ENCODE results near the gene TMEM134. TPM values are rescaled to one million over a fixed set of nuclear protein-coding genes. Genes with fewer than 3 reads are reported as not detected.

The TMEM134 gene
- total and polyA plus RNA-seq, 10 of the 15 experiments (the other 5 are each of a cell fraction or from before 2014, with no cell fraction given), result 1.6 to 93.8 (median 27.8) TPM

- TF ChIP-seq, protein P1, sequence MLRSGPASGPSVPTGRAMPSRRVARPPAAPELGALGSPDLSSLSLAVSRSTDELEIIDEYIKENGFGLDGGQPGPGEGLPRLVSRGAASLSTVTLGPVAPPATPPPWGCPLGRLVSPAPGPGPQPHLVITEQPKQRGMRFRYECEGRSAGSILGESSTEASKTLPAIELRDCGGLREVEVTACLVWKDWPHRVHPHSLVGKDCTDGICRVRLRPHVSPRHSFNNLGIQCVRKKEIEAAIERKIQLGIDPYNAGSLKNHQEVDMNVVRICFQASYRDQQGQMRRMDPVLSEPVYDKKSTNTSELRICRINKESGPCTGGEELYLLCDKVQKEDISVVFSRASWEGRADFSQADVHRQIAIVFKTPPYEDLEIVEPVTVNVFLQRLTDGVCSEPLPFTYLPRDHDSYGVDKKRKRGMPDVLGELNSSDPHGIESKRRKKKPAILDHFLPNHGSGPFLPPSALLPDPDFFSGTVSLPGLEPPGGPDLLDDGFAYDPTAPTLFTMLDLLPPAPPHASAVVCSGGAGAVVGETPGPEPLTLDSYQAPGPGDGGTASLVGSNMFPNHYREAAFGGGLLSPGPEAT (IDR thresholded peaks at IDR 0.05; ENCODE audit: low read depth), result peak; percentile 71; the same call in 1 of the 2 replicates
- TF ChIP-seq NKRF (conservative IDR thresholded peaks at IDR 0.05) (peak; percentile 90), MEF2B (IDR thresholded peaks at IDR 0.05; ENCODE audit: partially characterized antibody, poor library complexity, severe bottlenecking) (peak; percentile 62), SIN3A (IDR thresholded peaks at IDR 0.05; ENCODE audit: low read depth, low read length) (peak; percentile 94), NRF1 (conservative IDR thresholded peaks at IDR 0.05; ENCODE audit: low read depth, low read length) (peak; percentile 86), SMARCA5 (IDR thresholded peaks at IDR 0.05) (peak; percentile 60), RFX5 (IDR thresholded peaks at IDR 0.05; ENCODE audit: low read depth, low read length) (no peak), POLR2AphosphoS5 (IDR thresholded peaks at IDR 0.05; ENCODE audit: low read length) (0 out of 2 replicates have a peak, but pooled peaks have one; percentile 26), MXI1 (IDR thresholded peaks at IDR 0.05; ENCODE audit: low read depth, low read length) (peak; percentile 97), KDM1A (IDR thresholded peaks at IDR 0.05; ENCODE audit: borderline replicate concordance) (no peak), ATF2 (IDR thresholded peaks at IDR 0.05; ENCODE audit: low read length) (no peak), BCL11A (IDR thresholded peaks at IDR 0.05; ENCODE audit: low read depth, low read length) (no peak), HDAC2 (IDR thresholded peaks at IDR 0.05) (no peak), NR2F1 (conservative IDR thresholded peaks at IDR 0.05) (0 out of 2 replicates have a peak, but pooled peaks have one; percentile 48), CREM (IDR thresholded peaks at IDR 0.05; ENCODE audit: low read depth) (peak; percentile 98), NFXL1 (IDR thresholded peaks at IDR 0.05; ENCODE audit: borderline replicate concordance) (no peak)
- TF ChIP-seq, protein P2, sequence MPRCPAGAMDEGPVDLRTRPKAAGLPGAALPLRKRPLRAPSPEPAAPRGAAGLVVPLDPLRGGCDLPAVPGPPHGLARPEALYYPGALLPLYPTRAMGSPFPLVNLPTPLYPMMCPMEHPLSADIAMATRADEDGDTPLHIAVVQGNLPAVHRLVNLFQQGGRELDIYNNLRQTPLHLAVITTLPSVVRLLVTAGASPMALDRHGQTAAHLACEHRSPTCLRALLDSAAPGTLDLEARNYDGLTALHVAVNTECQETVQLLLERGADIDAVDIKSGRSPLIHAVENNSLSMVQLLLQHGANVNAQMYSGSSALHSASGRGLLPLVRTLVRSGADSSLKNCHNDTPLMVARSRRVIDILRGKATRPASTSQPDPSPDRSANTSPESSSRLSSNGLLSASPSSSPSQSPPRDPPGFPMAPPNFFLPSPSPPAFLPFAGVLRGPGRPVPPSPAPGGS (IDR thresholded peaks at IDR 0.05; ENCODE audit: borderline replicate concordance, insufficient read depth, low read depth, low read length, poor library complexity, severe bottlenecking), result no peak
- TF ChIP-seq, protein P3, sequence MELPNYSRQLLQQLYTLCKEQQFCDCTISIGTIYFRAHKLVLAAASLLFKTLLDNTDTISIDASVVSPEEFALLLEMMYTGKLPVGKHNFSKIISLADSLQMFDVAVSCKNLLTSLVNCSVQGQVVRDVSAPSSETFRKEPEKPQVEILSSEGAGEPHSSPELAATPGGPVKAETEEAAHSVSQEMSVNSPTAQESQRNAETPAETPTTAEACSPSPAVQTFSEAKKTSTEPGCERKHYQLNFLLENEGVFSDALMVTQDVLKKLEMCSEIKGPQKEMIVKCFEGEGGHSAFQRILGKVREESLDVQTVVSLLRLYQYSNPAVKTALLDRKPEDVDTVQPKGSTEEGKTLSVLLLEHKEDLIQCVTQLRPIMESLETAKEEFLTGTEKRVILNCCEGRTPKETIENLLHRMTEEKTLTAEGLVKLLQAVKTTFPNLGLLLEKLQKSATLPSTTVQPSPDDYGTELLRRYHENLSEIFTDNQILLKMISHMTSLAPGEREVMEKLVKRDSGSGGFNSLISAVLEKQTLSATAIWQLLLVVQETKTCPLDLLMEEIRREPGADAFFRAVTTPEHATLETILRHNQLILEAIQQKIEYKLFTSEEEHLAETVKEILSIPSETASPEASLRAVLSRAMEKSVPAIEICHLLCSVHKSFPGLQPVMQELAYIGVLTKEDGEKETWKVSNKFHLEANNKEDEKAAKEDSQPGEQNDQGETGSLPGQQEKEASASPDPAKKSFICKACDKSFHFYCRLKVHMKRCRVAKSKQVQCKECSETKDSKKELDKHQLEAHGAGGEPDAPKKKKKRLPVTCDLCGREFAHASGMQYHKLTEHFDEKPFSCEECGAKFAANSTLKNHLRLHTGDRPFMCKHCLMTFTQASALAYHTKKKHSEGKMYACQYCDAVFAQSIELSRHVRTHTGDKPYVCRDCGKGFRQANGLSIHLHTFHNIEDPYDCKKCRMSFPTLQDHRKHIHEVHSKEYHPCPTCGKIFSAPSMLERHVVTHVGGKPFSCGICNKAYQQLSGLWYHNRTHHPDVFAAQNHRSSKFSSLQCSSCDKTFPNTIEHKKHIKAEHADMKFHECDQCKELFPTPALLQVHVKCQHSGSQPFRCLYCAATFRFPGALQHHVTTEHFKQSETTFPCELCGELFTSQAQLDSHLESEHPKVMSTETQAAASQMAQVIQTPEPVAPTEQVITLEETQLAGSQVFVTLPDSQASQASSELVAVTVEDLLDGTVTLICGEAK (IDR thresholded peaks at IDR 0.05; ENCODE audit: borderline replicate concordance), result peak; percentile 45; the same call in 1 of the 2 replicates
Measured at GRCh38 chr11:67508486-67509121, 39.6 kb upstream of the TMEM134 start (continued).

Measured in GM12878 (cell line).